ENCODE measurements around the gene LGR5. TPM values are rescaled to one million over a fixed set of nuclear protein-coding genes. Genes with fewer than 3 reads are reported as not detected.

LGR5 gene
- total RNA-seq, 4 donors from 2014 or later: 0.21 TPM; not detected in 3

GRCh38 chr12:71524626-71525025, 85.0 kb downstream of the LGR5 start:
- WGBS, 2 donors: 28 to 33% methylated on average over 2 of the region's 2 CpGs
- Histone ChIP-seq H3K4me3 (no peak overlapping the region), H3K4me1 (no peaks in the 10 kb centered on the region), H3K9me3 (no peaks in the 10 kb centered on the region), H3K27ac (no peak overlapping the region), H3K36me3 (no peaks in the 10 kb centered on the region), H3K27me3 (peaks cover 0 to 7% (median 0%) of the 10 kb centered on the region in 4 donors)
- DNase-seq: no peak
- TF ChIP-seq CTCF (IDR thresholded peaks at IDR 0.05): no peak
- TF ChIP-seq POLR2A (IDR thresholded peaks at IDR 0.05): no peak
- intact Hi-C loops (cut with DNase I): no loop called here

- Histone ChIP-seq H3K27ac (no peak overlapping the region), H3K4me3 (no peak overlapping the region), H3K36me3 (no peaks in the 10 kb centered on the region), H3K27me3 (no peaks in the 10 kb centered on the region), H3K4me1 (no peaks in the 10 kb centered on the region), H3K9me3 (no peaks in the 10 kb centered on the region)
- intact Hi-C loops (cut with DNase I): no loop called here
- TF ChIP-seq POLR2A (IDR thresholded peaks at IDR 0.05) (no peak), CTCF (IDR thresholded peaks at IDR 0.05) (no peak)
- no peak for DNase-seq
- 40 to 57% methylated on average over 2 of the region's 2 CpGs for WGBS, 2 donors
Measured at GRCh38 chr12:71533703-71534102, 94.1 kb downstream of the LGR5 start.

GRCh38 chr12:71536279-71536938, 96.8 kb downstream of the LGR5 start:
- H3K9me3 ChIP-seq: no peaks in the 10 kb centered on the region
- TF ChIP-seq POLR2A (IDR thresholded peaks at IDR 0.05) (no peak), CTCF (IDR thresholded peaks at IDR 0.05) (no peak)
- H3K4me3 ChIP-seq: no peak overlapping the region
- no peaks in the 10 kb centered on the region for H3K4me1 ChIP-seq
- intact Hi-C loops (cut with DNase I): no loop called here
- no peak for DNase-seq
- WGBS, 2 donors: 75 to 77% methylated on average over 2 of the region's 2 CpGs
- no peaks in the 10 kb centered on the region for H3K36me3 ChIP-seq
- H3K27me3 ChIP-seq: no peaks in the 10 kb centered on the region
- H3K27ac ChIP-seq: no peak overlapping the region

- Histone ChIP-seq H3K27ac (no peak overlapping the region), H3K36me3 (no peaks in the 10 kb centered on the region), H3K9me3 (no peaks in the 10 kb centered on the region), H3K4me3 (no peak overlapping the region), H3K4me1 (no peaks in the 10 kb centered on the region), H3K27me3 (no peaks in the 10 kb centered on the region)
- no peak for TF ChIP-seq CTCF (IDR thresholded peaks at IDR 0.05)
- TF ChIP-seq POLR2A (IDR thresholded peaks at IDR 0.05): no peak
- DNase-seq: no peak
- WGBS, 2 donors: 85 to 87% methylated on average over 3 of the region's 3 CpGs
- intact Hi-C loops (cut with DNase I): no loop called here
Measured at GRCh38 chr12:71536939-71537622, 97.5 kb downstream of the LGR5 start.

- DNase-seq: no peak
- H3K27me3 ChIP-seq: no peaks in the 10 kb centered on the region
- no peak overlapping the region for H3K27ac ChIP-seq
- H3K4me3 ChIP-seq: no peak overlapping the region
- TF ChIP-seq POLR2A (IDR thresholded peaks at IDR 0.05): no peak
- no peak for TF ChIP-seq CTCF (IDR thresholded peaks at IDR 0.05)
- 91 to 94% methylated on average over 3 of the region's 3 CpGs for WGBS, 2 donors
- intact Hi-C loops (cut with DNase I): no loop called here
- no peaks in the 10 kb centered on the region for H3K4me1 ChIP-seq
- no peaks in the 10 kb centered on the region for H3K36me3 ChIP-seq
- H3K9me3 ChIP-seq: no peaks in the 10 kb centered on the region
Measured at GRCh38 chr12:71538807-71539206, 99.2 kb downstream of the LGR5 start.

All from esophagus squamous epithelium (tissue), 5 donors.